Measurements from ENCODE around the gene KRTAP3-1.
"Not testable (repeated sequence)": the region's sequence is repeated elsewhere in the genome, so short reads cannot be mapped to it uniquely, and the experiment has no call there.

DNA sequence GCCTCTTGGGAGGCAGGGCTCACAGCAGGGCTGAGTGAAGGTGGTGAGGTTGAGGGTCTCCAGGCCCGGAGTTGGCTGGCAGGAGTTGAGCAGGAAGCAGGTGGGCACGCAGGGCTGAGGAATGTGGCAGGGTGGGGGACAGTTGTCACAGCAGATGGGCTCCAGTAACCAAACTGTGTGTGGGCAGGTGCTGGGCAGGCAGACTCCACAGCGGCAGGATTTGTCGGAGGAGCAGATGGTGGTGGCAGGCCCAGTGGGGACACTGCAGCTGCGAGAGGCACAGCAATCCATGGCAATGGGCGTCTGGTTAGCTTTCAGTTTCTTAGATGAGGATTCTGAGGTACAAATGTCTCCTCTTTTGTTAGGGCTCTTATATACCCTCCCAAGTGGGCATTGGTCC is 9.4 kb downstream of the KRTAP3-1 start, which contains the start of gene KRTAP3-2:
- TF ChIP-seq, protein P1, sequence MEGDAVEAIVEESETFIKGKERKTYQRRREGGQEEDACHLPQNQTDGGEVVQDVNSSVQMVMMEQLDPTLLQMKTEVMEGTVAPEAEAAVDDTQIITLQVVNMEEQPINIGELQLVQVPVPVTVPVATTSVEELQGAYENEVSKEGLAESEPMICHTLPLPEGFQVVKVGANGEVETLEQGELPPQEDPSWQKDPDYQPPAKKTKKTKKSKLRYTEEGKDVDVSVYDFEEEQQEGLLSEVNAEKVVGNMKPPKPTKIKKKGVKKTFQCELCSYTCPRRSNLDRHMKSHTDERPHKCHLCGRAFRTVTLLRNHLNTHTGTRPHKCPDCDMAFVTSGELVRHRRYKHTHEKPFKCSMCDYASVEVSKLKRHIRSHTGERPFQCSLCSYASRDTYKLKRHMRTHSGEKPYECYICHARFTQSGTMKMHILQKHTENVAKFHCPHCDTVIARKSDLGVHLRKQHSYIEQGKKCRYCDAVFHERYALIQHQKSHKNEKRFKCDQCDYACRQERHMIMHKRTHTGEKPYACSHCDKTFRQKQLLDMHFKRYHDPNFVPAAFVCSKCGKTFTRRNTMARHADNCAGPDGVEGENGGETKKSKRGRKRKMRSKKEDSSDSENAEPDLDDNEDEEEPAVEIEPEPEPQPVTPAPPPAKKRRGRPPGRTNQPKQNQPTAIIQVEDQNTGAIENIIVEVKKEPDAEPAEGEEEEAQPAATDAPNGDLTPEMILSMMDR (IDR thresholded peaks at IDR 0.05), result not testable (repeated sequence)
- not testable (repeated sequence) for TF ChIP-seq EP300 (IDR thresholded peaks at IDR 0.05)
